ENCODE data around the gene LRRC8B.

Gene LRRC8B

GRCh38 chr1:89599332-89599630 is 74.7 kb downstream of the LRRC8B start:
- Histone ChIP-seq H3K9me3 (ENCODE audit: control insufficient read depth in 2 of 2, low read length in 2 of 2) (no peaks in the 10 kb centered on the region), H3K4me3 (ENCODE audit: low read length in 2 of 2) (no peak overlapping the region), H3K36me3 (ENCODE audit: control insufficient read depth in 2 of 2, insufficient read depth in 2 of 2, low read length in 2 of 2) (no peaks in the 10 kb centered on the region), H3K4me1 (ENCODE audit: control insufficient read depth, insufficient read depth, low read length) (no peaks in the 10 kb centered on the region), H3K9ac (ENCODE audit: low read length in 2 of 2) (no peak overlapping the region), H3K27ac (ENCODE audit: low read length) (no peak overlapping the region), H3K27me3 (ENCODE audit: control insufficient read depth in 1 of 2, insufficient read depth in 2 of 2, low read length in 2 of 2) (no peaks in the 10 kb centered on the region)

DNA sequence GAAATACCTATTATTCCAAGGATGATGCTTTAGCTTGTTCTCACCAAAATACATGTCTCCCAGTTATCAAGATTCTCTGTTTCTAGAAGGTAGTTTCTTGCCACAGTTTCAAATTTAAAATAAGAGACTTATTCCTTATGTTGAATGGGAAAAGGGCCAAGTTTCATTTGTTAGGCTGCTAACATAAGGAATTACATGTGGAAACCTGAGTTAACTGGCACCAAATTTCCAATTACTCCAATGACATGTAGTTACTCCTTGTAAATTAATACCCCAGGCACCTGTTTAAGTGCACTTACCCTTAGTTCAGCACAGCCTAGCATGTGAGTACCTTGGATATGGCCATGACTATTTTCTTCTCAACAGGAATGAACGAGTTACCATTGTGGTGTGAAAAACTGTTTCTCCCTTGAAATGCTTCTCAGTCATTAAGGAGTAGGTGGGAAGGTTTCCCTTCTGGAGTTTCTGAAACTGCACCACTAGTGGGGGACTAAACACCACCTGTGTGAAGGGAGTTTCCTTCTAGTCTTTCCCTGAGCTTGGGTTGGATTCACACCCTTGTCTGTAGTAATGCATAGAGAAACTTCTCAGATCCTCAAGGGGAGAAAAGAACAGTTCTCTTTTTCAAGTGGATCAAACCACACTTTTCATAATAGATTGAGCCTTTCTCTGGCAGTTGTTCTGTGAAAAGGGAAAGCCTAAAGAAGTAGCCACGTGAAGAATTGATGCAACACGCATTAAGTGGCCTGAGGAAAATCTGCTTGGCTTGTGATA is 76.0 kb downstream of the LRRC8B start:
- no peak overlapping the region for H3K27ac ChIP-seq (ENCODE audit: low read length)
- no peaks in the 10 kb centered on the region for H3K36me3 ChIP-seq (ENCODE audit: control insufficient read depth in 2 of 2, insufficient read depth in 2 of 2, low read length in 2 of 2)
- no peak overlapping the region for H3K9ac ChIP-seq (ENCODE audit: low read length in 2 of 2)
- no peaks in the 10 kb centered on the region for H3K4me1 ChIP-seq (ENCODE audit: control insufficient read depth, insufficient read depth, low read length)
- no peaks in the 10 kb centered on the region for H3K27me3 ChIP-seq (ENCODE audit: control insufficient read depth in 1 of 2, insufficient read depth in 2 of 2, low read length in 2 of 2)
- no peaks in the 10 kb centered on the region for H3K9me3 ChIP-seq (ENCODE audit: control insufficient read depth in 2 of 2, low read length in 2 of 2)
- H3K4me3 ChIP-seq (ENCODE audit: low read length in 2 of 2): no peak overlapping the region

DNA sequence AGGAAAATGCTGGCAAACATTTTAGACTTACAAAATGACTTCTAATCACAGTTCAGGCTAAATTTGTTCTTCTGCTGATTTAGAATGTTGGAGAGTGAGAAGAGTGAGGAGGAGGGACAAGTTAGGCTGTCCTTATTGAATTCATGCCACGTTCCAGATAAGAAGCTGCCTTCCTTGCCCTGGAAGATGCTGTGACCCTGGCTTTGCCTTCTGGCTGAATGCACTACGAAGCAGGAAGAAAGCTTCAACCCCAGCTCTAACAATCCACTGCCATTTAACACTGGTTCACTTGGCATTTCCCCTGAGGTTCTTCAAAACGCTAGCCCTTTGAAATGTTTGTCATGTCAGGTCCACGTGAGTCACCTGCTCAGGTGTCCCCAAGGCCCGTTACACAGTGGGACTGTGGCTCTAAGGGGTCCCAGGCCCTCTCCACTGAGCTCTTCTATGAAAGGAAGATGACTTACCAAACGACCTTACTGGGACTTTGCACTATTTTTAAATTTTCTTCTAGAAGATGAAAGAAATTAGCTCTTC is 78.3 kb downstream of the LRRC8B start:
- Histone ChIP-seq H3K4me1 (ENCODE audit: control insufficient read depth, insufficient read depth, low read length) (no peaks in the 10 kb centered on the region), H3K9me3 (ENCODE audit: control insufficient read depth in 2 of 2, low read length in 2 of 2) (no peaks in the 10 kb centered on the region), H3K4me3 (ENCODE audit: low read length in 2 of 2) (no peak overlapping the region), H3K9ac (ENCODE audit: low read length in 2 of 2) (no peak overlapping the region), H3K27ac (ENCODE audit: low read length) (no peak overlapping the region), H3K27me3 (ENCODE audit: control insufficient read depth in 1 of 2, insufficient read depth in 2 of 2, low read length in 2 of 2) (no peaks in the 10 kb centered on the region), H3K36me3 (ENCODE audit: control insufficient read depth in 2 of 2, insufficient read depth in 2 of 2, low read length in 2 of 2) (no peaks in the 10 kb centered on the region)

DNA sequence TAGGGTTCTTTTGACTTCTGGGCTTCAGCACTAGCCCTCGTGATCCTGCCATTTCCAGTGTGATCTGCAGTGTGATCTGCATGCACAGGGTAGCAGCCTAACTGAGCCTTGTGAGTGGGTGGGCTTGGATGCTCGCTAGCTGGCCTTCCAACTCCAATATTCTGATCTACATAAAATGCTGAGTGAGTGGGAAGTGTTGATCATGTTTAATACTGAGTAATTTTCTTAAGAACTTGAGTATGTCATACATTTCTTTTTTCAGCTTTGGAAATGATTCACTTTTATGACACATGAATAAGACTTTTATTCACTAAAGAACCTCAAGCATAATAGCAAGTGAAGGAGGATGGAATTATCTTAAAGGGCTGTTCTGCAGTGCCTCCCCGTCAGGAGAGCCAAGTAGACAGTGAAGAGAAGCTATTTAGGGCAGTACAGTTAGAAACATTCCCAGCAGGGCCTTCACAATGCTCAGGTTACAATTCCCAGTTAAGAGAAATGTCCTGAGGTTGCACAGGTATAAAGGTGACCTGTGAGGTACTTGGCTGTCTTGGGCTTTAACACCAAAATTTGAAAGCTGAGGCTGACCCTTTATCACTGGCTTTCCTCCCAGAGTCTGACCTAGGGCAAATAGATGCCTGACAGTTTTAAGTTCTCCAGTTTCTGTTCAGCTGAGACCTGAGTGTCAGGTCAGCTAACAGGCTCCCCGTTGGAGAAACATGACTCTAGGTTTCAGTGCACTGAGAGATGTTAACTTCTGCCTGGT is 79.2 kb downstream of the LRRC8B start:
- Histone ChIP-seq H3K4me1 (ENCODE audit: control insufficient read depth, insufficient read depth, low read length) (no peaks in the 10 kb centered on the region), H3K9me3 (ENCODE audit: control insufficient read depth in 2 of 2, low read length in 2 of 2) (no peaks in the 10 kb centered on the region), H3K9ac (ENCODE audit: low read length in 2 of 2) (no peak overlapping the region), H3K27me3 (ENCODE audit: control insufficient read depth in 1 of 2, insufficient read depth in 2 of 2, low read length in 2 of 2) (no peaks in the 10 kb centered on the region), H3K27ac (ENCODE audit: low read length) (no peak overlapping the region), H3K36me3 (ENCODE audit: control insufficient read depth in 2 of 2, insufficient read depth in 2 of 2, low read length in 2 of 2) (no peaks in the 10 kb centered on the region), H3K4me3 (ENCODE audit: low read length in 2 of 2) (no peak overlapping the region)

- Histone ChIP-seq H3K9ac (ENCODE audit: low read length in 2 of 2) (no peak overlapping the region), H3K27ac (ENCODE audit: low read length) (no peak overlapping the region), H3K4me1 (ENCODE audit: control insufficient read depth, insufficient read depth, low read length) (no peaks in the 10 kb centered on the region), H3K36me3 (ENCODE audit: control insufficient read depth in 2 of 2, insufficient read depth in 2 of 2, low read length in 2 of 2) (no peaks in the 10 kb centered on the region), H3K4me3 (ENCODE audit: low read length in 2 of 2) (no peak overlapping the region), H3K27me3 (ENCODE audit: control insufficient read depth in 1 of 2, insufficient read depth in 2 of 2, low read length in 2 of 2) (no peaks in the 10 kb centered on the region), H3K9me3 (ENCODE audit: control insufficient read depth in 2 of 2, low read length in 2 of 2) (no peaks in the 10 kb centered on the region)
Measured at GRCh38 chr1:89604414-89604735, 79.7 kb downstream of the LRRC8B start.

DNA sequence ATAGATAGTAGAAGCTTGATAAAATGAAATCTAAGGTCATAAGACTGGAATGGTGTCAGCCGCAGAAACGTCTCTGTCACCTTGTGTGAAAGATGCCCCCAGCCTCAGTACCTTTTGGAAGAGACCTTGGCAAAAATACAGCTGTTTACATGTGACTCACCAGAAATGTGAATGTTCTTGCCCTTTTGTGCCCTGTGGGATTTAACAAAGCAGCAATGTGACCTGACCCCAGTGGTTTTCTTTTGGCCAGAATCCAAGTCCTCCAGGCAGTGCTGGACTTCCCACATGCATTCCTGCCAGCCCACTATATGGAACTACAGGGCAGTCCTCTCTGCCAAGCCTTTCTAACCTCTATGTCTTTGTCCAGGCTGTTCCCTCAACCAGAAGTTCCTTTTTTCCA is 81.1 kb downstream of the LRRC8B start:
- H3K9ac ChIP-seq (ENCODE audit: low read length in 2 of 2): no peak overlapping the region
- H3K4me1 ChIP-seq (ENCODE audit: control insufficient read depth, insufficient read depth, low read length): no peaks in the 10 kb centered on the region
- H3K4me3 ChIP-seq (ENCODE audit: low read length in 2 of 2): no peak overlapping the region
- H3K27me3 ChIP-seq (ENCODE audit: control insufficient read depth in 1 of 2, insufficient read depth in 2 of 2, low read length in 2 of 2): no peaks in the 10 kb centered on the region
- no peaks in the 10 kb centered on the region for H3K9me3 ChIP-seq (ENCODE audit: control insufficient read depth in 2 of 2, low read length in 2 of 2)
- no peak overlapping the region for H3K27ac ChIP-seq (ENCODE audit: low read length)
- H3K36me3 ChIP-seq (ENCODE audit: control insufficient read depth in 2 of 2, insufficient read depth in 2 of 2, low read length in 2 of 2): no peaks in the 10 kb centered on the region

DNA sequence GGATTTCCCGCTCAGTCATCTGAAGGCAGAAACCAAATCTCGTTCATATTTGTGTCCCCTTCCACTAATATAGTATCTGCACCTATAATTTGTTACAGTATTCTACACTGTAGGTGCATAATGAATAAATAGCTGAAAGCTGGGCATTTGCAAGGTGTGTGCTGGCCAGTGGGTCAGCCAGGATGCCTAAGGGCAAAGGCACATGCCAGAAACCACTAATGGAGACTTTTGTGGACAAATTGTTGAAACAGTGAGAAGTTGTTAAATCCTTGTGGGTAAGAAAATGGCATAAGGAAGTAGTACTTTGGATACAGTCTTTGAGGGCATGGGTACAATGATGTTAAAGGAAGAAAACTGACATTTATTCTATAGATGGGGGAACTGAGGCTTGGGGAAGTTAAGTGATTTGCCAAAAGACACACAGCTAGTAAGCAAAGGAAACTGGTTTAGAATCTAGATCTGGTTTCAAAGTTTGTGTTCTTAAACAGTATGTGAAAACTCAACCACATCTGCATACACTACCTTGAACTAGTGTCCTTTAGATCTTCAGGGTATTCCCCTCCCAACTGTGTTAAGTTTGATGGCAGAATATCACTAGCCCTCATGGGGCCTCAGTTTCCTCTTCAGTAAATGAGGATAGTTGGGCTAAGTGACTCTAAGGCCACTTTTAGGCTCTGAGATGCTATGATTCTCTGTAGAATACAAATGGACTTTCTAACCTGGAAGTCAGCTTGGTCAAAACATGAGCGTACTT is 81.8 kb downstream of the LRRC8B start:
- Histone ChIP-seq H3K36me3 (ENCODE audit: control insufficient read depth in 2 of 2, insufficient read depth in 2 of 2, low read length in 2 of 2) (no peaks in the 10 kb centered on the region), H3K9ac (ENCODE audit: low read length in 2 of 2) (no peak overlapping the region)

GRCh38 chr1:89607156-89607555 is 82.5 kb downstream of the LRRC8B start:
- no peaks in the 10 kb centered on the region for H3K27me3 ChIP-seq (ENCODE audit: control insufficient read depth in 1 of 2, insufficient read depth in 2 of 2, low read length in 2 of 2)
- H3K9ac ChIP-seq (ENCODE audit: low read length in 2 of 2): no peak overlapping the region
- H3K36me3 ChIP-seq (ENCODE audit: control insufficient read depth in 2 of 2, insufficient read depth in 2 of 2, low read length in 2 of 2): no peaks in the 10 kb centered on the region
- H3K27ac ChIP-seq (ENCODE audit: low read length): no peak overlapping the region
- H3K9me3 ChIP-seq (ENCODE audit: control insufficient read depth in 2 of 2, low read length in 2 of 2): no peaks in the 10 kb centered on the region
- H3K4me1 ChIP-seq (ENCODE audit: control insufficient read depth, insufficient read depth, low read length): no peaks in the 10 kb centered on the region
- H3K4me3 ChIP-seq (ENCODE audit: low read length in 2 of 2): no peak overlapping the region

More for the DNA sequence above, 81.8 kb downstream of the LRRC8B start:
- Histone ChIP-seq H3K27me3 (ENCODE audit: control insufficient read depth in 1 of 2, insufficient read depth in 2 of 2, low read length in 2 of 2) (no peaks in the 10 kb centered on the region), H3K4me1 (ENCODE audit: control insufficient read depth, insufficient read depth, low read length) (no peaks in the 10 kb centered on the region), H3K9me3 (ENCODE audit: control insufficient read depth in 2 of 2, low read length in 2 of 2) (no peaks in the 10 kb centered on the region), H3K27ac (ENCODE audit: low read length) (no peak overlapping the region), H3K4me3 (ENCODE audit: low read length in 2 of 2) (no peak overlapping the region)

- Histone ChIP-seq H3K4me3 (ENCODE audit: low read length in 2 of 2) (no peak overlapping the region), H3K36me3 (ENCODE audit: control insufficient read depth in 2 of 2, insufficient read depth in 2 of 2, low read length in 2 of 2) (no peaks in the 10 kb centered on the region), H3K27me3 (ENCODE audit: control insufficient read depth in 1 of 2, insufficient read depth in 2 of 2, low read length in 2 of 2) (no peaks in the 10 kb centered on the region), H3K9me3 (ENCODE audit: control insufficient read depth in 2 of 2, low read length in 2 of 2) (no peaks in the 10 kb centered on the region), H3K27ac (ENCODE audit: low read length) (no peak overlapping the region), H3K9ac (ENCODE audit: low read length in 2 of 2) (no peak overlapping the region), H3K4me1 (ENCODE audit: control insufficient read depth, insufficient read depth, low read length) (no peaks in the 10 kb centered on the region)
Measured at GRCh38 chr1:89607586-89608318, 83.1 kb downstream of the LRRC8B start.

GRCh38 chr1:89608319-89608983 is 83.8 kb downstream of the LRRC8B start:
- no peak overlapping the region for H3K9ac ChIP-seq (ENCODE audit: low read length in 2 of 2)
- no peaks in the 10 kb centered on the region for H3K27me3 ChIP-seq (ENCODE audit: control insufficient read depth in 1 of 2, insufficient read depth in 2 of 2, low read length in 2 of 2)
- no peaks in the 10 kb centered on the region for H3K4me1 ChIP-seq (ENCODE audit: control insufficient read depth, insufficient read depth, low read length)
- no peaks in the 10 kb centered on the region for H3K36me3 ChIP-seq (ENCODE audit: control insufficient read depth in 2 of 2, insufficient read depth in 2 of 2, low read length in 2 of 2)
- no peaks in the 10 kb centered on the region for H3K9me3 ChIP-seq (ENCODE audit: control insufficient read depth in 2 of 2, low read length in 2 of 2)
- no peak overlapping the region for H3K4me3 ChIP-seq (ENCODE audit: low read length in 2 of 2)
- H3K27ac ChIP-seq (ENCODE audit: low read length): no peak overlapping the region
